Body of pancreas (tissue), 4 donors: Measurements from ENCODE around the gene MEDAG. TPM values are rescaled to one million over a fixed set of nuclear protein-coding genes. Genes with fewer than 3 reads are reported as not detected.

Source experiments
- ATAC-seq: fragments of 150-250 bp; one replicate; pipeline ENCODE4 v1.9.1; 2016
- DNase-seq, 4 donors: peaks; one replicate each; pipeline ENCODE4 v3.0.0-alpha.2; 2019
- H3K27ac ChIP-seq, 4 donors: fragments of 200-600 bp; sonication (generic); 1 replicate in 3 of 4; 2 replicates in 1 of 4; pipeline versions ENCODE4 v1.5.1 to v1.6.1; 2016 to 2019; ENCODE audit warnings: mild to moderate bottlenecking in 1 of 4, mixed read lengths in 1 of 4, moderate library complexity in 1 of 4
- H3K27me3 ChIP-seq, 2 donors: fragments of 200-600 bp; sonication (generic); one replicate each; pipeline ENCODE4 v1.6.0; 2016; ENCODE audit warnings: mild to moderate bottlenecking in 1 of 2
- H3K36me3 ChIP-seq, 2 donors: fragments of 200-600 bp; sonication (generic); replicated peaks in 1 of 2; 2 replicates each; pipeline ENCODE4 v1.5.1; 2016; ENCODE audit warnings: low read depth in 2 of 2; ENCODE audit not compliant: insufficient read depth in 1 of 2
- H3K4me1 ChIP-seq: fragments of 200-600 bp; sonication (generic); one replicate; pipeline ENCODE4 v1.6.0; 2016
- H3K4me3 ChIP-seq, 2 donors: fragments of 200-600 bp; sonication (generic); 1 replicate in 1 of 2; 2 replicates in 1 of 2; pipeline ENCODE4 v1.5.1; 2016 to 2019
- H3K9me3 ChIP-seq, 3 donors: fragments of 200-600 bp; sonication (generic); 1 replicate in 2 of 3; 2 replicates in 1 of 3; pipeline ENCODE4 v1.5.1; 2016
- CTCF ChIP-seq, 7 experiments: fragments of 450-650 bp in 4 of 7; fragments of 200-600 bp in 3 of 7; sonication (generic) in 3 of 7; IDR thresholded peaks; one replicate each; pipeline ENCODE4 v1.5.1; 2016 to 2019; ENCODE audit warnings: antibody characterized with exemption in 7 of 7
- POLR2A ChIP-seq, 3 donors: fragments of 450-650 bp; IDR thresholded peaks; one replicate each; pipeline ENCODE4 v1.6.1; 2016; ENCODE audit warnings: antibody characterized with exemption in 3 of 3, mild to moderate bottlenecking in 2 of 3
- WGBS, 2 donors: methylation state at CpG; one replicate each; pipeline ENCODE4 v1.1.5; 2017; 5-methylcytosine and 5-hydroxymethylcytosine counted together
- intact Hi-C: fragments of 100-400 bp; cut with DNase I; formaldehyde crosslinking; loops from one replicate; pipeline ENCODE4 v1.15.1; 2023
- total RNA-seq, 2 donors: library from RNA; depleted of rRNA; stranded (reverse); fragments of >200 nt; gene quantifications; one replicate each; pipeline ENCODE4 v1.1.0, GENCODE V29; 2016

Gene MEDAG
- total RNA-seq, 2 donors from 2014 or later: 7.8 to 36.6 TPM

GRCh38 chr13:30972888-30973377 lies 66.9 kb downstream of the MEDAG start:
- Histone ChIP-seq H3K36me3 (no peaks in the 10 kb centered on the region), H3K27me3 (no peaks in the 10 kb centered on the region), H3K4me3 (no peak overlapping the region), H3K4me1 (no peaks in the 10 kb centered on the region), H3K27ac (no peak overlapping the region), H3K9me3 (no peaks in the 10 kb centered on the region)
- no peak for ATAC-seq
- TF ChIP-seq CTCF (IDR thresholded peaks at IDR 0.05): no peak
- no peak for TF ChIP-seq POLR2A (IDR thresholded peaks at IDR 0.05)
- WGBS, 2 donors: 0 to 4% methylated on average over 1 of the region's 1 CpG
- intact Hi-C loops: no loop called here
- no peak for DNase-seq

DNA sequence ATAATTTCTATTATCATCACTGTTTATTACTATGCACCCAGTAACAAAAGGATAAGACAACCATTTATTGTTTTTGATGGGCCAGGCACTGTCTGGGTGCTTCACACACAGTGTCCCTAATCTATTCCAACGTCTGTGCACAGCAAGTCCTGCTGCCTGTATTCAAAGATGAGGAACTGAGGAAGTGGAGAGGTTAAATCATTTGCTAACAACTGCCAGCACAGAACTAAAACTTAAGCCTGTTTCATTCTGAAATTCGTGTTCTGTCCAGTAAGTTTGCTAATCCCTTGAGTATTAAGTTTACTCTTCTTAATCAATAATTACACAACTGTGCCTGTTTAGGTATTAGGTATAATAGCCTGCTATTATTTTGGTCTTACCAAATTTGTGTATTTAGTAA lies 68.3 kb downstream of the MEDAG start:
- TF ChIP-seq POLR2A (IDR thresholded peaks at IDR 0.05): no peak
- TF ChIP-seq CTCF (IDR thresholded peaks at IDR 0.05): no peak
- Histone ChIP-seq H3K27me3 (no peaks in the 10 kb centered on the region), H3K36me3 (no peaks in the 10 kb centered on the region), H3K9me3 (no peaks in the 10 kb centered on the region), H3K4me3 (no peak overlapping the region), H3K27ac (no peak overlapping the region), H3K4me1 (no peaks in the 10 kb centered on the region)
- ATAC-seq (no peak), DNase-seq (no peak)
- intact Hi-C loops: no loop called here
- 6 to 12% methylated on average over 2 of the region's 2 CpGs for WGBS, 2 donors

Other genes with a start within 250 kb of the MEDAG start
- gene ALOX5AP, start 170.7 kb upstream of the MEDAG start, total RNA-seq: 10 to 100 TPM; 12.5 to 17.4 TPM
- not detected for gene TEX26, start 26.4 kb downstream of the MEDAG start, total RNA-seq